Testis (tissue), 2 donors: Measurements from ENCODE around the gene FOXI1.

Experiments used
- POLR2A ChIP-seq: fragments of 450-650 bp; IDR thresholded peaks from one replicate; pipeline ENCODE4 v1.6.1; 2017; ENCODE audit warnings: antibody characterized with exemption, mild to moderate bottlenecking, moderate library complexity
- TF ChIP-seq, protein P1 (sequence below), 3 experiments: fragments of 450-650 bp in 2 of 3; fragments of 200-600 bp in 1 of 3; sonication (generic) in 1 of 3; IDR thresholded peaks; one replicate each; pipeline ENCODE4 v1.5.1; 2016 to 2019; ENCODE audit warnings: antibody characterized with exemption in 3 of 3, mild to moderate bottlenecking in 2 of 3, moderate library complexity in 1 of 3

DNA sequence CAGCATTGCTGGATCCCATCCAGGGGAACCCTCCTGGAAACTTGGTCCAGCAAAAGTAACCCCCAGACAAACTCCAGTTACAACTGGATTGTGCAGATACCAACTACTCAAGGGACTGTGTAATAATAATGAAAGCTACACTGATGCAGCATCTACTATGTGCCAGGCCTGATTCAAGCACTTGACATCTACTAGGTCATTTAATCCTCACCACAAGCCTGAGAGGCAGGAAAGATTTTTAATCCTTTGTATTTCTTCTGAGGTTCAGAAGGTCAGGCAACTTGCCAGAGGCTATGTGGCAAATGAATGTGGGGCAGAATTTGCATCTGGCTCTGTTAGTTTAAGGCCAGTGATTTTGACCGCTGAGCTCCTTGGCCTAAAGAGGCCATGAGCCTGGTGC, 29.5 kb upstream of the FOXI1 start:
- TF ChIP-seq, protein P1, sequence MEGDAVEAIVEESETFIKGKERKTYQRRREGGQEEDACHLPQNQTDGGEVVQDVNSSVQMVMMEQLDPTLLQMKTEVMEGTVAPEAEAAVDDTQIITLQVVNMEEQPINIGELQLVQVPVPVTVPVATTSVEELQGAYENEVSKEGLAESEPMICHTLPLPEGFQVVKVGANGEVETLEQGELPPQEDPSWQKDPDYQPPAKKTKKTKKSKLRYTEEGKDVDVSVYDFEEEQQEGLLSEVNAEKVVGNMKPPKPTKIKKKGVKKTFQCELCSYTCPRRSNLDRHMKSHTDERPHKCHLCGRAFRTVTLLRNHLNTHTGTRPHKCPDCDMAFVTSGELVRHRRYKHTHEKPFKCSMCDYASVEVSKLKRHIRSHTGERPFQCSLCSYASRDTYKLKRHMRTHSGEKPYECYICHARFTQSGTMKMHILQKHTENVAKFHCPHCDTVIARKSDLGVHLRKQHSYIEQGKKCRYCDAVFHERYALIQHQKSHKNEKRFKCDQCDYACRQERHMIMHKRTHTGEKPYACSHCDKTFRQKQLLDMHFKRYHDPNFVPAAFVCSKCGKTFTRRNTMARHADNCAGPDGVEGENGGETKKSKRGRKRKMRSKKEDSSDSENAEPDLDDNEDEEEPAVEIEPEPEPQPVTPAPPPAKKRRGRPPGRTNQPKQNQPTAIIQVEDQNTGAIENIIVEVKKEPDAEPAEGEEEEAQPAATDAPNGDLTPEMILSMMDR (IDR thresholded peaks at IDR 0.05) = no peak
- no peak for TF ChIP-seq POLR2A
